Astrocyte of the spinal cord (primary cell): ENCODE data around the gene SPTLC3.

ENCODE experiments used
- DNase-seq: peaks from one replicate; pipeline ENCODE4 v3.0.0; 2011; ENCODE audit warnings: low read depth, low spot score
- H3K4me3 ChIP-seq: 2 replicates; pipeline ENCODE4 v1.5.1; 2011; ENCODE audit warnings: low read depth, mild to moderate bottlenecking, low read length, moderate library complexity
- in situ Hi-C: cut with HindIII; loops from 2 replicates; pipeline ENCODE4 v1.10.0; 2017; ENCODE audit warnings: low sequenced_read_pairs
- TF ChIP-seq, protein P1 (sequence below): IDR thresholded peaks from 2 replicates; pipeline ENCODE4 v1.5.1; 2012; ENCODE audit warnings: low read depth, mild to moderate bottlenecking, low read length, inconsistent platforms

Gene SPTLC3

DNA sequence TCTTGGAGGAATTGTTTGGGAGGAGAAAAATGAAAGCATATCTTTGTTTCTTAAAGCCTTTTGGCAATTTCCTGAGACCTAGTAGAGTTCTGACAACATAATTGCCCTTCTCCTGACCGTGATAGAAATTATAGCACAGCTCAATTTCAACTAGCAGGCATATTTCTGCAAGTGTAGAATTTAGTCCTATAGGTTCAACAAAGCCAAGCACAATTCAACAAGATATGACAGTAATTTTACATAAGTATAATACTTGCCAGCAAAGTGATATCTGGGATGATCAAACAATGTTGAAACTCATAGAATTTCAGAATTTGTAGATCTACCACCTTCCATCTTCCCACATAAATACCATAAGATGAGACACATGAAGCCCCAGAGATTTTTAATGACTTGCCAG is 73.1 kb downstream of the SPTLC3 start:
- in situ Hi-C loops, result no loop called here
- no peak for DNase-seq
- no peak overlapping the region for H3K4me3 ChIP-seq
- TF ChIP-seq, protein P1, sequence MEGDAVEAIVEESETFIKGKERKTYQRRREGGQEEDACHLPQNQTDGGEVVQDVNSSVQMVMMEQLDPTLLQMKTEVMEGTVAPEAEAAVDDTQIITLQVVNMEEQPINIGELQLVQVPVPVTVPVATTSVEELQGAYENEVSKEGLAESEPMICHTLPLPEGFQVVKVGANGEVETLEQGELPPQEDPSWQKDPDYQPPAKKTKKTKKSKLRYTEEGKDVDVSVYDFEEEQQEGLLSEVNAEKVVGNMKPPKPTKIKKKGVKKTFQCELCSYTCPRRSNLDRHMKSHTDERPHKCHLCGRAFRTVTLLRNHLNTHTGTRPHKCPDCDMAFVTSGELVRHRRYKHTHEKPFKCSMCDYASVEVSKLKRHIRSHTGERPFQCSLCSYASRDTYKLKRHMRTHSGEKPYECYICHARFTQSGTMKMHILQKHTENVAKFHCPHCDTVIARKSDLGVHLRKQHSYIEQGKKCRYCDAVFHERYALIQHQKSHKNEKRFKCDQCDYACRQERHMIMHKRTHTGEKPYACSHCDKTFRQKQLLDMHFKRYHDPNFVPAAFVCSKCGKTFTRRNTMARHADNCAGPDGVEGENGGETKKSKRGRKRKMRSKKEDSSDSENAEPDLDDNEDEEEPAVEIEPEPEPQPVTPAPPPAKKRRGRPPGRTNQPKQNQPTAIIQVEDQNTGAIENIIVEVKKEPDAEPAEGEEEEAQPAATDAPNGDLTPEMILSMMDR, result no peak

GRCh38 chr20:13082378-13082777 is 73.6 kb downstream of the SPTLC3 start:
- DNase-seq, result no peak
- TF ChIP-seq, protein P1, result no peak
- in situ Hi-C loops, result no loop called here
- H3K4me3 ChIP-seq, result no peak overlapping the region

DNA sequence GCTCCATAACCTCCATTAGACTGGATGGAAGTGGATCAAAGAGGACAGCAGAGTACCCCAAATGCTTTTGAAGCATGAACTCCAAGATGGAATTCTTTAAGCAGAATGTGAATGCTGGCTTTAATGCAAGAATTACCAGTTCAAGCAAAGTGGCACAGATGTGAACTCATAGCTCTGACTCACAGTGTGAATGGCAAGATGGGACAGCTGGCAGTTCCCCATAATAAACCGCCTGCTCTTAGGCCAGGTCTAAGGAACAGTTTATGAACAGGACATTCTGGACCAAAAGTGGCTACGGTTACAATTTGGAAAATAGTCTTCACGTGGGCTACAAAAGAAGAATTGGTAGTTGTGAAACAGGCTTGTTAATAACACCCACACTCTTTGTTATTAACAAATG is 76.5 kb downstream of the SPTLC3 start:
- DNase-seq, result no peak
- in situ Hi-C loops, result no loop called here
- no peak overlapping the region for H3K4me3 ChIP-seq
- TF ChIP-seq, protein P1, result no peak

- H3K4me3 ChIP-seq, result no peak overlapping the region
- TF ChIP-seq, protein P1, result no peak
- in situ Hi-C loops, result no loop called here
- no peak for DNase-seq
Observed at GRCh38 chr20:13089950-13090469, 81.2 kb downstream of the SPTLC3 start.

- in situ Hi-C loops, result no loop called here
- TF ChIP-seq, protein P1, result no peak
- H3K4me3 ChIP-seq, result no peak overlapping the region
- no peak for DNase-seq
Observed at GRCh38 chr20:13092111-13092510, 83.3 kb downstream of the SPTLC3 start.

- in situ Hi-C loops, result no loop called here
- no peak overlapping the region for H3K4me3 ChIP-seq
- no peak for DNase-seq
- TF ChIP-seq, protein P1, result no peak
Observed at GRCh38 chr20:13094976-13095375, 86.2 kb downstream of the SPTLC3 start.

DNA sequence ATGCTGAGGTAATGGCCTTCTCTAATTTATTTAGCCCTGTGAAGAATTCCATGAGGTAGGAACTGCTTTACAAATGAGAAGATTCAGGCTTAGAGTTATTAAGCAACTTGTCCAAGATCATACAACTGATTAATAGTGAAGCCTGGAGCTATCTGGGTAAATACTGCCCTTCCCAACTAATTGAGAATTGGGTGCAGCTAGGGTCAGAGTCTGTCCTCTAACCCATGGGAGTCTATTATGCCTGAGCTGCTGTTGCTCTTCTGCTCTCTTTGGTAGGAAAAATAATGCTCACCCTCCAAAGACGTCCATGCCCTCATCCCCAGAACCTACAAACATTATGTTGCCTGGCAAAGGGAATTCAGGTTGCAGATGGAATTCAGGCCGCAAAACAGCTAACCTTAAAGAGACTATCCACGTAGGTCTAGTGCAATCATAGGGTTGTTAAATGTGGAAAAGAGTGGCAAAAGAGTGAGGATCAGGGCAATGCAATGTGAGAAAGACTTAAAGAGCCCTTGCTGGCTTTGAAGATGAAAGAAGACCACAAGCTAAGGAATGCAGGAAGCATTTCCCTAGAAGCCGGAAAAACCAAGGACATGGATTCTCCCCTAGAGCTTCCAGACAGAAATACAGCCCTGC is 90.1 kb downstream of the SPTLC3 start:
- in situ Hi-C loops, result no loop called here
- no peak overlapping the region for H3K4me3 ChIP-seq
- no peak for DNase-seq
- TF ChIP-seq, protein P1, result no peak
